ENCODE measurements around the gene HSD17B11.

HSD17B11 gene

DNA sequence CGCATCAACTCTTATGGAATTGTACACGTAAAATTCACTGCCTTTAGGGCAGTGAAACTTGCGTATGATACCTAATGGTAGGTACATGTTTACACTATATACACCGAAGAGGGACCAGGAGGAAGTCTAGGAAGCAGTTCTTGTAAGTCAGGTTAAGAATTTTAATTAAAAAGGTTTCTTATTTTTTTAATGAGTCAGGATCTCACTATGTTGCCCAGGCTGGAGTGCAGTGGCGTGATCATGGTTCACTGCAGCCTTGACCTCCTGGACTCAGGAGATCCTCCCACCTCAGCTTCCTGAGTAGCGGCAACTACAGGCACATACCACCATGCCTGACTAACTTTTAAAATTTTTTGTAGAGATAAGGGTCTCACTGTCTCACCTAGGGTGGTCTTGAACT, 38.0 kb upstream of the HSD17B11 start:
- H3K27me3 ChIP-seq (ENCODE audit: insufficient read depth, low read length): no peaks in the 10 kb centered on the region
- H2AFZ ChIP-seq (ENCODE audit: low read length): no peak overlapping the region
- no peaks in the 10 kb centered on the region for H3K9me2 ChIP-seq (ENCODE audit: low read depth, low read length)
- H3K27ac ChIP-seq (ENCODE audit: low read depth, low read length, poor library complexity, severe bottlenecking): no peak overlapping the region
- TF ChIP-seq, protein P1, sequence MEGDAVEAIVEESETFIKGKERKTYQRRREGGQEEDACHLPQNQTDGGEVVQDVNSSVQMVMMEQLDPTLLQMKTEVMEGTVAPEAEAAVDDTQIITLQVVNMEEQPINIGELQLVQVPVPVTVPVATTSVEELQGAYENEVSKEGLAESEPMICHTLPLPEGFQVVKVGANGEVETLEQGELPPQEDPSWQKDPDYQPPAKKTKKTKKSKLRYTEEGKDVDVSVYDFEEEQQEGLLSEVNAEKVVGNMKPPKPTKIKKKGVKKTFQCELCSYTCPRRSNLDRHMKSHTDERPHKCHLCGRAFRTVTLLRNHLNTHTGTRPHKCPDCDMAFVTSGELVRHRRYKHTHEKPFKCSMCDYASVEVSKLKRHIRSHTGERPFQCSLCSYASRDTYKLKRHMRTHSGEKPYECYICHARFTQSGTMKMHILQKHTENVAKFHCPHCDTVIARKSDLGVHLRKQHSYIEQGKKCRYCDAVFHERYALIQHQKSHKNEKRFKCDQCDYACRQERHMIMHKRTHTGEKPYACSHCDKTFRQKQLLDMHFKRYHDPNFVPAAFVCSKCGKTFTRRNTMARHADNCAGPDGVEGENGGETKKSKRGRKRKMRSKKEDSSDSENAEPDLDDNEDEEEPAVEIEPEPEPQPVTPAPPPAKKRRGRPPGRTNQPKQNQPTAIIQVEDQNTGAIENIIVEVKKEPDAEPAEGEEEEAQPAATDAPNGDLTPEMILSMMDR (IDR thresholded peaks at IDR 0.05; ENCODE audit: low read length): no peak
- TF ChIP-seq EZH2 (IDR thresholded peaks at IDR 0.05; ENCODE audit: borderline replicate concordance, low read length): no peak
- no peaks in the 10 kb centered on the region for H3K9me3 ChIP-seq (ENCODE audit: low read length)
- no peaks in the 10 kb centered on the region for H4K20me1 ChIP-seq (ENCODE audit: insufficient read depth, low read length)
- H3K79me2 ChIP-seq (ENCODE audit: insufficient read depth, low read length): peaks cover 85% of the 10 kb centered on the region
- H3K36me3 ChIP-seq (ENCODE audit: insufficient read depth, low read length): no peaks in the 10 kb centered on the region
- no peak overlapping the region for H3K4me2 ChIP-seq (ENCODE audit: low read length)
- H3K9ac ChIP-seq (ENCODE audit: low read length): no peak overlapping the region
- no peak overlapping the region for H3K4me3 ChIP-seq (ENCODE audit: low read depth, low read length, poor library complexity, severe bottlenecking)
- no peaks in the 10 kb centered on the region for H3F3A ChIP-seq (ENCODE audit: insufficient read depth, low read length)
- H3K4me1 ChIP-seq (ENCODE audit: insufficient read depth, low read length, severe bottlenecking): peaks cover 31% of the 10 kb centered on the region

GRCh38 chr4:87427518-87427868, 36.5 kb upstream of the HSD17B11 start:
- TF ChIP-seq, protein P1 (IDR thresholded peaks at IDR 0.05; ENCODE audit: low read length): no peak
- TF ChIP-seq EZH2 (IDR thresholded peaks at IDR 0.05; ENCODE audit: borderline replicate concordance, low read length): no peak
- no peak overlapping the region for H3K4me2 ChIP-seq (ENCODE audit: low read length)
- H3K27me3 ChIP-seq (ENCODE audit: insufficient read depth, low read length): no peaks in the 10 kb centered on the region
- H3K9me2 ChIP-seq (ENCODE audit: low read depth, low read length): no peaks in the 10 kb centered on the region
- H3F3A ChIP-seq (ENCODE audit: insufficient read depth, low read length): no peaks in the 10 kb centered on the region
- H3K79me2 ChIP-seq (ENCODE audit: insufficient read depth, low read length): peaks cover 81% of the 10 kb centered on the region
- no peak overlapping the region for H2AFZ ChIP-seq (ENCODE audit: low read length)
- no peaks in the 10 kb centered on the region for H3K9me3 ChIP-seq (ENCODE audit: low read length)
- H3K4me3 ChIP-seq (ENCODE audit: low read depth, low read length, poor library complexity, severe bottlenecking): no peak overlapping the region
- H3K27ac ChIP-seq (ENCODE audit: low read depth, low read length, poor library complexity, severe bottlenecking): no peak overlapping the region
- peaks cover 36% of the 10 kb centered on the region for H3K4me1 ChIP-seq (ENCODE audit: insufficient read depth, low read length, severe bottlenecking)
- H3K36me3 ChIP-seq (ENCODE audit: insufficient read depth, low read length): no peaks in the 10 kb centered on the region
- no peaks in the 10 kb centered on the region for H4K20me1 ChIP-seq (ENCODE audit: insufficient read depth, low read length)
- H3K9ac ChIP-seq (ENCODE audit: low read length): no peak overlapping the region

GRCh38 chr4:87426865-87427517, 36.0 kb upstream of the HSD17B11 start:
- Histone ChIP-seq H3K4me3 (ENCODE audit: low read depth, low read length, poor library complexity, severe bottlenecking) (no peak overlapping the region), H3K27ac (ENCODE audit: low read depth, low read length, poor library complexity, severe bottlenecking) (no peak overlapping the region), H3K27me3 (ENCODE audit: insufficient read depth, low read length) (no peaks in the 10 kb centered on the region), H3K4me1 (ENCODE audit: insufficient read depth, low read length, severe bottlenecking) (peaks cover 37% of the 10 kb centered on the region), H3K36me3 (ENCODE audit: insufficient read depth, low read length) (no peaks in the 10 kb centered on the region), H2AFZ (ENCODE audit: low read length) (no peak overlapping the region), H3K9me2 (ENCODE audit: low read depth, low read length) (no peaks in the 10 kb centered on the region), H3K4me2 (ENCODE audit: low read length) (no peak overlapping the region), H3K9ac (ENCODE audit: low read length) (no peak overlapping the region), H3F3A (ENCODE audit: insufficient read depth, low read length) (no peaks in the 10 kb centered on the region), H3K9me3 (ENCODE audit: low read length) (no peaks in the 10 kb centered on the region), H3K79me2 (ENCODE audit: insufficient read depth, low read length) (peaks cover 76% of the 10 kb centered on the region), H4K20me1 (ENCODE audit: insufficient read depth, low read length) (no peaks in the 10 kb centered on the region)
- TF ChIP-seq, protein P1 (IDR thresholded peaks at IDR 0.05; ENCODE audit: low read length): no peak
- no peak for TF ChIP-seq EZH2 (IDR thresholded peaks at IDR 0.05; ENCODE audit: borderline replicate concordance, low read length)
